ENCODE results near the gene HBS1L.

Gene HBS1L

DNA sequence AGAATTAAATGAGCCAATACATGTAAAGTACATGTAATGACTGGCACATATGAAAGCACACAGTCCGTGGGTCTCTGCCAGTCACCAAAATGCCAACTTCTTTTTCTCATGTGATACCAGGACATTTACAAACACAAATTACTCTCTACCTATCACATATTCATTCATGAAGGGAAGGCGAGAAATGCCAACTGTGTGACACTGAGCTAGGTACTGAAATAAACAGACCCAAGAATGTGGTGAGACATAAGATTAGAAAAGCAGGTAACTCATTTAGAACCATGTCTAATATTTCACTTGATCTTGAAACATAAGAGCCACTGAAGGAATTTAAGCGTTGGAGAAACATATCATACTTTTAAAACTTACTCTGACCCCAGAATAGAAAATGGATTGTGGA lies 41.4 kb downstream of the HBS1L start:
- Histone ChIP-seq H3K9me2 (replicated peaks; ENCODE audit: control insufficient read depth, low read length) (no peaks in the 10 kb centered on the region), H3K27me3 (ENCODE audit: control insufficient read depth, low read length) (no peaks in the 10 kb centered on the region), H3K9me3 (ENCODE audit: control insufficient read depth, insufficient read depth, low read length) (no peaks in the 10 kb centered on the region), H3K4me2 (ENCODE audit: low read length) (no peak overlapping the region), H3K4me3 (ENCODE audit: low read length) (no peak overlapping the region), H3K79me2 (ENCODE audit: control insufficient read depth, low read length) (peaks cover 8% of the 10 kb centered on the region), H4K20me1 (ENCODE audit: control insufficient read depth, insufficient read depth, low read depth, low read length) (no peaks in the 10 kb centered on the region), H3K27ac (ENCODE audit: low read depth, low read length) (no peak overlapping the region), H3F3A (ENCODE audit: control insufficient read depth, insufficient read depth) (no peaks in the 10 kb centered on the region; the same call in none of the 2 replicates), H3K36me3 (ENCODE audit: control insufficient read depth, low read length) (peaks cover 8% of the 10 kb centered on the region; the same call in 1 of the 2 replicates), H3K4me1 (ENCODE audit: control insufficient read depth, low read length) (peaks cover 5% of the 10 kb centered on the region; the same call in 1 of the 2 replicates)
- TF ChIP-seq, protein P1, sequence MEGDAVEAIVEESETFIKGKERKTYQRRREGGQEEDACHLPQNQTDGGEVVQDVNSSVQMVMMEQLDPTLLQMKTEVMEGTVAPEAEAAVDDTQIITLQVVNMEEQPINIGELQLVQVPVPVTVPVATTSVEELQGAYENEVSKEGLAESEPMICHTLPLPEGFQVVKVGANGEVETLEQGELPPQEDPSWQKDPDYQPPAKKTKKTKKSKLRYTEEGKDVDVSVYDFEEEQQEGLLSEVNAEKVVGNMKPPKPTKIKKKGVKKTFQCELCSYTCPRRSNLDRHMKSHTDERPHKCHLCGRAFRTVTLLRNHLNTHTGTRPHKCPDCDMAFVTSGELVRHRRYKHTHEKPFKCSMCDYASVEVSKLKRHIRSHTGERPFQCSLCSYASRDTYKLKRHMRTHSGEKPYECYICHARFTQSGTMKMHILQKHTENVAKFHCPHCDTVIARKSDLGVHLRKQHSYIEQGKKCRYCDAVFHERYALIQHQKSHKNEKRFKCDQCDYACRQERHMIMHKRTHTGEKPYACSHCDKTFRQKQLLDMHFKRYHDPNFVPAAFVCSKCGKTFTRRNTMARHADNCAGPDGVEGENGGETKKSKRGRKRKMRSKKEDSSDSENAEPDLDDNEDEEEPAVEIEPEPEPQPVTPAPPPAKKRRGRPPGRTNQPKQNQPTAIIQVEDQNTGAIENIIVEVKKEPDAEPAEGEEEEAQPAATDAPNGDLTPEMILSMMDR (IDR thresholded peaks at IDR 0.05; ENCODE audit: low read depth, low read length, poor library complexity, severe bottlenecking): no peak
- TF ChIP-seq EZH2phosphoT487 (IDR thresholded peaks at IDR 0.05; ENCODE audit: borderline replicate concordance, low read length): no peak

DNA sequence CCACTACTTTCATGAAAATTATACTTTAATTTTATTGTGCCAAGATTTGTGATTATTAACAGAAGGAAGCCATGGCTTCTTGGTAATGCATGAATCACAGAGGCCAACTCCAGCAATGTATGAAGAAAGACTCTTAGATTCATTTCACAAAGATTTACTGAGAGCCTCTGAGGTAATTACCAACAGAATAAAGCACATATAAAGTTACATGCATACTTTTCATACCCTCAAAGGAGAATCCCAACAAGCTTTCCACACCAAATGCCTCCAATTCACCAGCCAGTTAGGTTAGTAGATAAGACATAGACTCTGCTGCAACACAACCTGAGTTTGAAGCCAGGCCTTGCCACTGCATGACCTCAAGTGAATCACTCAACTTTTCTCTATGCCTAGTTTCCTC lies 41.9 kb downstream of the HBS1L start:
- no peak overlapping the region for H3K4me2 ChIP-seq (ENCODE audit: low read length)

DNA sequence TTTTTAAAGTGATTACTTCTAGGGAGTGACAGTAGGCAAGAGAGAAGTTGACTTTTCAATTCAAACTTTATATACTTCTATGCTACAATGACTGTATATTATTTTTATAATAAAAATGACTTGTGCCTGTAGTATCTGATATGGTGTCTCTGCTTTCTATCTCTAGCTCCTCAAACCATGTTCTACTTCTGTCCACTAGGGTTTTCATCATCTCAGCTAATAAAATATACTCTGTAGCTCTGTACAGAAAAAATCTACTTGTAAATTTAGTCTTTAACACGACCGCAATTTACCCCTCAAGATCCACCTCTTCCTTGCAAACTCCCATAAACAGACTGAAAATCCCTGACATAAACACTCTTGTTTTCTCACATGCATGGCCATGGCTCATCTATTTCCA lies 42.3 kb downstream of the HBS1L start:
- Histone ChIP-seq H3K9me3 (ENCODE audit: control insufficient read depth, insufficient read depth, low read length) (no peaks in the 10 kb centered on the region), H3K79me2 (ENCODE audit: control insufficient read depth, low read length) (peaks cover 5% of the 10 kb centered on the region), H3K4me3 (ENCODE audit: low read length) (no peak overlapping the region), H3K36me3 (ENCODE audit: control insufficient read depth, low read length) (peaks cover 8% of the 10 kb centered on the region; the same call in 1 of the 2 replicates), H3K27me3 (ENCODE audit: control insufficient read depth, low read length) (no peaks in the 10 kb centered on the region), H3K4me1 (ENCODE audit: control insufficient read depth, low read length) (peaks cover 6% of the 10 kb centered on the region; the same call in 1 of the 2 replicates), H3K27ac (ENCODE audit: low read depth, low read length) (no peak overlapping the region), H3F3A (ENCODE audit: control insufficient read depth, insufficient read depth) (no peaks in the 10 kb centered on the region; the same call in none of the 2 replicates), H4K20me1 (ENCODE audit: control insufficient read depth, insufficient read depth, low read depth, low read length) (no peaks in the 10 kb centered on the region), H3K9me2 (replicated peaks; ENCODE audit: control insufficient read depth, low read length) (no peaks in the 10 kb centered on the region), H3K4me2 (ENCODE audit: low read length) (no peak overlapping the region)
- no peak for TF ChIP-seq EZH2phosphoT487 (IDR thresholded peaks at IDR 0.05; ENCODE audit: borderline replicate concordance, low read length)
- TF ChIP-seq, protein P1 (IDR thresholded peaks at IDR 0.05; ENCODE audit: low read depth, low read length, poor library complexity, severe bottlenecking): peak; percentile 23

More for the DNA sequence above, 41.9 kb downstream of the HBS1L start:
- Histone ChIP-seq H3K4me1 (ENCODE audit: control insufficient read depth, low read length) (peaks cover 6% of the 10 kb centered on the region; the same call in 1 of the 2 replicates), H3K27me3 (ENCODE audit: control insufficient read depth, low read length) (no peaks in the 10 kb centered on the region), H3F3A (ENCODE audit: control insufficient read depth, insufficient read depth) (no peaks in the 10 kb centered on the region; the same call in none of the 2 replicates), H3K9me2 (replicated peaks; ENCODE audit: control insufficient read depth, low read length) (no peaks in the 10 kb centered on the region), H3K79me2 (ENCODE audit: control insufficient read depth, low read length) (peaks cover 5% of the 10 kb centered on the region), H3K36me3 (ENCODE audit: control insufficient read depth, low read length) (peaks cover 8% of the 10 kb centered on the region; the same call in 1 of the 2 replicates), H3K4me3 (ENCODE audit: low read length) (no peak overlapping the region), H3K27ac (ENCODE audit: low read depth, low read length) (no peak overlapping the region), H3K9me3 (ENCODE audit: control insufficient read depth, insufficient read depth, low read length) (no peaks in the 10 kb centered on the region), H4K20me1 (ENCODE audit: control insufficient read depth, insufficient read depth, low read depth, low read length) (no peaks in the 10 kb centered on the region)
- TF ChIP-seq EZH2phosphoT487 (IDR thresholded peaks at IDR 0.05; ENCODE audit: borderline replicate concordance, low read length): no peak
- TF ChIP-seq, protein P1 (IDR thresholded peaks at IDR 0.05; ENCODE audit: low read depth, low read length, poor library complexity, severe bottlenecking): no peak
